Transverse colon (tissue), 4 donors: Measurements from ENCODE around the gene ZFAND3.

Experiments
- EP300 ChIP-seq: sonication (generic); formaldehyde crosslinking; IDR thresholded peaks from one replicate; pipeline ENCODE4 v1.6.1; 2017; ENCODE audit warnings: antibody characterized with exemption, low read depth
- POLR2AphosphoS5 ChIP-seq, 3 donors: sonication (generic); formaldehyde crosslinking; IDR thresholded peaks; one replicate each; pipeline ENCODE4 v1.6.1; 2016; ENCODE audit warnings: antibody characterized with exemption in 3 of 3
- TF ChIP-seq, protein P1 (sequence below), 5 experiments: fragments of 200-600 bp in 3 of 5; fragments of 450-650 bp in 2 of 5; sonication (generic) in 3 of 5; IDR thresholded peaks; 1 replicate in 2 of 5; 2 replicates in 3 of 5; pipeline ENCODE4 v1.5.1; 2016 to 2017; ENCODE audit warnings: antibody characterized with exemption in 5 of 5, inconsistent platforms in 3 of 5, mild to moderate bottlenecking in 2 of 5, moderate library complexity in 1 of 5

DNA sequence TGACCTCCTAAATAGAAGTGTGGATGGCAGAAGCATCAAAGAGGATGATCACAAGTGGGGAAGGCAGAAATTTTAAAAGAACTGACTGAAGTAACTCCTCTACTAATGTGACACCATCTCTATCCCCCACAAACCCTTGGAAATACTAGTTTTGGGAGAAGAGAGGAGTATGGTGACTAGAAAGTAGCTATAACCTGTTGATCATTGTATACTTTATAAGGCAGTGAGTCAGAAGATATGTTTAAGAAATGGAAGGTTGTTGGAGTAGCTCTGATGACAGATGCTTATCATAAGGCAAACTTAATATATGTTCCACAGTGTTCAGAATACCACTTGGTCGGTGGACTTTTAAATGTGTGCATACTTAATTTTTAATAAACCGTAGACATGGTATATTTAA is 116.6 kb downstream of the ZFAND3 start:
- TF ChIP-seq POLR2AphosphoS5 (IDR thresholded peaks at IDR 0.05) = no peak
- no peak for TF ChIP-seq EP300
- TF ChIP-seq, protein P1, sequence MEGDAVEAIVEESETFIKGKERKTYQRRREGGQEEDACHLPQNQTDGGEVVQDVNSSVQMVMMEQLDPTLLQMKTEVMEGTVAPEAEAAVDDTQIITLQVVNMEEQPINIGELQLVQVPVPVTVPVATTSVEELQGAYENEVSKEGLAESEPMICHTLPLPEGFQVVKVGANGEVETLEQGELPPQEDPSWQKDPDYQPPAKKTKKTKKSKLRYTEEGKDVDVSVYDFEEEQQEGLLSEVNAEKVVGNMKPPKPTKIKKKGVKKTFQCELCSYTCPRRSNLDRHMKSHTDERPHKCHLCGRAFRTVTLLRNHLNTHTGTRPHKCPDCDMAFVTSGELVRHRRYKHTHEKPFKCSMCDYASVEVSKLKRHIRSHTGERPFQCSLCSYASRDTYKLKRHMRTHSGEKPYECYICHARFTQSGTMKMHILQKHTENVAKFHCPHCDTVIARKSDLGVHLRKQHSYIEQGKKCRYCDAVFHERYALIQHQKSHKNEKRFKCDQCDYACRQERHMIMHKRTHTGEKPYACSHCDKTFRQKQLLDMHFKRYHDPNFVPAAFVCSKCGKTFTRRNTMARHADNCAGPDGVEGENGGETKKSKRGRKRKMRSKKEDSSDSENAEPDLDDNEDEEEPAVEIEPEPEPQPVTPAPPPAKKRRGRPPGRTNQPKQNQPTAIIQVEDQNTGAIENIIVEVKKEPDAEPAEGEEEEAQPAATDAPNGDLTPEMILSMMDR (IDR thresholded peaks at IDR 0.05) = no peak
